ENCODE data around the gene CAMK1D. TPM values are rescaled to one million over a fixed set of nuclear protein-coding genes. Genes with fewer than 3 reads are reported as not detected.

CAMK1D gene
- total and polyA plus RNA-seq, 10 of the 15 experiments (the other 5 are each of a cell fraction or from before 2014, with no cell fraction given) = 2.1 to 35.5 (median 14.7) TPM

- TF ChIP-seq RAD51 (IDR thresholded peaks at IDR 0.05) (no peak), ASH2L (IDR thresholded peaks at IDR 0.05; ENCODE audit: borderline replicate concordance, low read depth) (no peak), ZNF24 (IDR thresholded peaks at IDR 0.05) (no peak), SREBF2 (IDR thresholded peaks at IDR 0.05; ENCODE audit: low read length) (no peak)
- H2AFZ ChIP-seq (ENCODE audit: control insufficient read depth, low read depth, low read length) = no peak overlapping the region
- ChIA-PET POLR2A (no interaction called here), SMC1A (ENCODE audit: uncharacterized antibody, unreplicated experiment) (interaction anchor here (1.0 kb wide), 1 partner anchor 136 kb away, joined by 3 read pairs; no protein-coding TSS in a partner anchor), RAD21 (ENCODE audit: unreplicated experiment) (no interaction called here), CTCF (interaction anchor here (0.8 kb wide), 1 partner anchor 245 kb away, joined by 5 read pairs; no protein-coding TSS in a partner anchor)
- no peaks in the 10 kb centered on the region for H3K9me3 ChIP-seq (replicated peaks; ENCODE audit: control insufficient read depth, insufficient read depth, low read length)
- WGBS (ENCODE audit: insufficient coverage, insufficient replicate concordance, low lambda C conversion rate, missing lambda C conversion rate) = 0% methylated on average over 2 of the region's 2 CpGs
- H3K9ac ChIP-seq (ENCODE audit: control insufficient read depth, insufficient read depth, low read length) = no peak overlapping the region
- H3K27me3 ChIP-seq (replicated peaks in 1 of 2; ENCODE audit: control insufficient read depth in 2 of 2, insufficient read depth in 2 of 2, low read length in 1 of 2) = no peaks in the 10 kb centered on the region
- H3K4me3 ChIP-seq = no peak overlapping the region
- in situ Hi-C loops (cut with MboI) = no loop called here
- H3K79me2 ChIP-seq (ENCODE audit: control insufficient read depth, insufficient read depth, low read length) = peaks cover 1% of the 10 kb centered on the region
- no peak for FAIRE-seq
- no peak; the same call in 2 of the 3 replicates for ATAC-seq
- H3K4me2 ChIP-seq (ENCODE audit: control insufficient read depth, insufficient read depth) = no peak overlapping the region
- BruUV-seq (replicated peaks) = no TSS peak
- no peaks in the 10 kb centered on the region for H4K20me1 ChIP-seq (ENCODE audit: control insufficient read depth, insufficient read depth)
- no peak for DNase-seq (ENCODE audit: low read depth, low spot score)
- peaks cover 0 to 4% of the 10 kb centered on the region in 2 experiments; a peak in 1 of 4 replicates for H3K36me3 ChIP-seq (ENCODE audit: control insufficient read depth in 2 of 2, insufficient read depth in 2 of 2, low read length in 1 of 2)
- H3K4me1 ChIP-seq (ENCODE audit: control insufficient read depth, insufficient read depth, low read length) = peaks cover 3% of the 10 kb centered on the region; the same call in 1 of the 2 replicates
- no peak overlapping the region for H3K27ac ChIP-seq (ENCODE audit: control insufficient read depth, insufficient read depth)
- intact Hi-C loops (cut with micrococcal nuclease; ENCODE audit: unreplicated experiment) = no loop called here
Observed at GRCh38 chr10:12509794-12510100, 160.4 kb downstream of the CAMK1D start.

- DNase-seq (ENCODE audit: low read depth, low spot score) = no peak
- no peak for FAIRE-seq
- H3K4me1 ChIP-seq (ENCODE audit: control insufficient read depth, insufficient read depth, low read length) = peaks cover 3% of the 10 kb centered on the region; the same call in 1 of the 2 replicates
- TF ChIP-seq REST (IDR thresholded peaks at IDR 0.05; ENCODE audit: low read depth, low read length) = no peak
- TF ChIP-seq IKZF1 (conservative IDR thresholded peaks at IDR 0.05) = no peak
- no peak for TF ChIP-seq RCOR1 (conservative IDR thresholded peaks at IDR 0.05; ENCODE audit: low read depth, low read length)
- no peak for TF ChIP-seq EGR1 (IDR thresholded peaks at IDR 0.05; ENCODE audit: borderline replicate concordance in 1 of 2, low read depth in 2 of 2, low read length in 2 of 2)
- no peak for TF ChIP-seq MTA2 (IDR thresholded peaks at IDR 0.05; ENCODE audit: low read depth)
- TF ChIP-seq CEBPB (IDR thresholded peaks at IDR 0.05; ENCODE audit: borderline replicate concordance in 1 of 2, low read depth in 2 of 2, low read length in 2 of 2) = no peak
- no peak for TF ChIP-seq CBX3 (IDR thresholded peaks at IDR 0.05; ENCODE audit: borderline replicate concordance, low read depth)
- no peak for TF ChIP-seq MEF2A (IDR thresholded peaks at IDR 0.05; ENCODE audit: insufficient read depth, low read depth, low read length)
- TF ChIP-seq, protein P1, sequence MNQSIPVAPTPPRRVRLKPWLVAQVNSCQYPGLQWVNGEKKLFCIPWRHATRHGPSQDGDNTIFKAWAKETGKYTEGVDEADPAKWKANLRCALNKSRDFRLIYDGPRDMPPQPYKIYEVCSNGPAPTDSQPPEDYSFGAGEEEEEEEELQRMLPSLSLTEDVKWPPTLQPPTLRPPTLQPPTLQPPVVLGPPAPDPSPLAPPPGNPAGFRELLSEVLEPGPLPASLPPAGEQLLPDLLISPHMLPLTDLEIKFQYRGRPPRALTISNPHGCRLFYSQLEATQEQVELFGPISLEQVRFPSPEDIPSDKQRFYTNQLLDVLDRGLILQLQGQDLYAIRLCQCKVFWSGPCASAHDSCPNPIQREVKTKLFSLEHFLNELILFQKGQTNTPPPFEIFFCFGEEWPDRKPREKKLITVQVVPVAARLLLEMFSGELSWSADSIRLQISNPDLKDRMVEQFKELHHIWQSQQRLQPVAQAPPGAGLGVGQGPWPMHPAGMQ (IDR thresholded peaks at IDR 0.05; ENCODE audit: borderline replicate concordance) = no peak
- TF ChIP-seq PAX5 (IDR thresholded peaks at IDR 0.05; ENCODE audit: borderline replicate concordance, low read depth, low read length) = no peak
- TF ChIP-seq SMC3 (IDR thresholded peaks at IDR 0.05; ENCODE audit: borderline replicate concordance, low read length) = no peak
Observed at GRCh38 chr10:12510501-12510941, 161.2 kb downstream of the CAMK1D start.

More at GRCh38 chr10:12510501-12510941, 161.2 kb downstream of the CAMK1D start:
- Histone ChIP-seq H2AFZ (ENCODE audit: control insufficient read depth, low read depth, low read length) (no peak overlapping the region), H3K79me2 (ENCODE audit: control insufficient read depth, insufficient read depth, low read length) (peaks cover 1% of the 10 kb centered on the region), H3K27me3 (replicated peaks in 1 of 2; ENCODE audit: control insufficient read depth in 2 of 2, insufficient read depth in 2 of 2, low read length in 1 of 2) (no peaks in the 10 kb centered on the region), H3K9me3 (replicated peaks; ENCODE audit: control insufficient read depth, insufficient read depth, low read length) (no peaks in the 10 kb centered on the region), H3K4me3 (no peak overlapping the region), H3K4me2 (ENCODE audit: control insufficient read depth, insufficient read depth) (no peak overlapping the region), H3K36me3 (ENCODE audit: control insufficient read depth in 2 of 2, insufficient read depth in 2 of 2, low read length in 1 of 2) (peaks cover 0 to 4% of the 10 kb centered on the region in 2 experiments; a peak in 1 of 4 replicates), H4K20me1 (ENCODE audit: control insufficient read depth, insufficient read depth) (no peaks in the 10 kb centered on the region), H3K9ac (ENCODE audit: control insufficient read depth, insufficient read depth, low read length) (no peak overlapping the region), H3K27ac (ENCODE audit: control insufficient read depth, insufficient read depth) (no peak overlapping the region)
- ATAC-seq = no peak
- no TSS peak for BruUV-seq (replicated peaks)
- ChIA-PET CTCF (no interaction called here), RAD21 (ENCODE audit: unreplicated experiment) (no interaction called here), SMC1A (ENCODE audit: uncharacterized antibody, unreplicated experiment) (no interaction called here), POLR2A (no interaction called here)
- intact Hi-C loops (cut with micrococcal nuclease; ENCODE audit: unreplicated experiment) = no loop called here
- in situ Hi-C loops (cut with MboI) = no loop called here
- 93% methylated on average over 8 of the region's 8 CpGs for WGBS (ENCODE audit: insufficient coverage, insufficient replicate concordance, low lambda C conversion rate, missing lambda C conversion rate)

All from GM12878 (cell line).